Transverse colon (tissue), 4 donors: ENCODE data around the gene CD33.

Source experiments
- CTCF ChIP-seq, 5 experiments: fragments of 200-600 bp in 3 of 5; fragments of 450-650 bp in 2 of 5; sonication (generic) in 3 of 5; IDR thresholded peaks; 1 replicate in 2 of 5; 2 replicates in 3 of 5; pipeline ENCODE4 v1.5.1; 2016 to 2017; ENCODE audit warnings: antibody characterized with exemption in 5 of 5, inconsistent platforms in 3 of 5, mild to moderate bottlenecking in 2 of 5, moderate library complexity in 1 of 5
- EP300 ChIP-seq: sonication (generic); formaldehyde crosslinking; IDR thresholded peaks from one replicate; pipeline ENCODE4 v1.6.1; 2017; ENCODE audit warnings: antibody characterized with exemption, low read depth
- POLR2A ChIP-seq: fragments of 450-650 bp; IDR thresholded peaks from one replicate; pipeline ENCODE4 v1.6.1; 2016; ENCODE audit warnings: antibody characterized with exemption, mild to moderate bottlenecking, moderate library complexity
- POLR2AphosphoS5 ChIP-seq, 3 donors: sonication (generic); formaldehyde crosslinking; IDR thresholded peaks; one replicate each; pipeline ENCODE4 v1.6.1; 2016; ENCODE audit warnings: antibody characterized with exemption in 3 of 3

GRCh38 chr19:51181377-51181912 is 43.4 kb upstream of the CD33 start:
- TF ChIP-seq POLR2AphosphoS5 (IDR thresholded peaks at IDR 0.05): no peak
- TF ChIP-seq CTCF (IDR thresholded peaks at IDR 0.05): no peak
- no peak for TF ChIP-seq POLR2A
- TF ChIP-seq EP300: no peak
